Neural cell (in vitro differentiated cells): Measurements from ENCODE around the gene GNA15. TPM values are rescaled to one million over a fixed set of nuclear protein-coding genes. Genes with fewer than 3 reads are reported as not detected.

Experiments used
- H2AFZ ChIP-seq: fragments of 200-600, 300-800 bp; sonication (generic), shearing (Covaris generic); 2 replicates; pipeline ENCODE4 v1.6.0; 2014; ENCODE audit warnings: low read depth, mild to moderate bottlenecking, antibody characterized with exemption, low read length, moderate library complexity
- H3F3A ChIP-seq: fragments of 200-600 bp; shearing (Covaris generic); 2 replicates; pipeline ENCODE4 v1.6.1; 2016; ENCODE audit warnings: mild to moderate bottlenecking, moderate library complexity, mixed read lengths, antibody characterized with exemption, low read length; ENCODE audit not compliant: insufficient read depth, poor library complexity, severe bottlenecking
- H3K27ac ChIP-seq: fragments of 200-600, 300-800 bp; sonication (generic), shearing (Covaris generic); 2 replicates; pipeline ENCODE4 v1.5.1; 2014; ENCODE audit warnings: mild to moderate bottlenecking, low read length, moderate library complexity
- H3K27me3 ChIP-seq: fragments of 300-800, 200-600 bp; sonication (generic), shearing (Covaris generic); 2 replicates; pipeline ENCODE4 v1.6.0; 2014; ENCODE audit warnings: mild to moderate bottlenecking, low read depth, low read length, moderate library complexity; ENCODE audit not compliant: insufficient read depth
- H3K36me3 ChIP-seq: fragments of 300-800, 200-600 bp; sonication (generic), shearing (Covaris generic); 2 replicates; pipeline ENCODE4 v1.5.1; 2014; ENCODE audit warnings: mild to moderate bottlenecking, antibody characterized with exemption, low read length, moderate library complexity; ENCODE audit not compliant: insufficient read depth
- H3K4me2 ChIP-seq: fragments of 300-800, 200-600 bp; sonication (generic), shearing (Covaris generic); 2 replicates; pipeline ENCODE4 v1.6.0; 2014; ENCODE audit warnings: mild to moderate bottlenecking, low read length
- H3K4me3 ChIP-seq: fragments of 300-800, 200-600 bp; sonication (generic), shearing (Covaris generic); 2 replicates; pipeline ENCODE4 v1.5.1; 2014; ENCODE audit warnings: mild to moderate bottlenecking, low read length, moderate library complexity
- H3K79me2 ChIP-seq: fragments of 200-600 bp; shearing (Covaris generic); replicated peaks from 2 replicates; pipeline ENCODE4 v1.6.0; 2014; ENCODE audit warnings: mild to moderate bottlenecking, low read length, moderate library complexity; ENCODE audit not compliant: insufficient read depth
- H3K9ac ChIP-seq: fragments of 300-800, 200-600 bp; sonication (generic), shearing (Covaris generic); 2 replicates; pipeline ENCODE4 v1.6.1; 2016; ENCODE audit warnings: mild to moderate bottlenecking, low read length, mixed read lengths
- H3K9me2 ChIP-seq: fragments of 200-600 bp; shearing (Covaris generic); 2 replicates; pipeline ENCODE4 v1.6.1; 2016; ENCODE audit warnings: mild to moderate bottlenecking, low read length, mixed read lengths; ENCODE audit not compliant: insufficient read depth
- H3K9me3 ChIP-seq: fragments of 200-600, 300-800 bp; sonication (generic), shearing (Covaris generic); 2 replicates; pipeline ENCODE4 v1.6.1; 2016; ENCODE audit warnings: mild to moderate bottlenecking, mixed run types, low read length, moderate library complexity, mixed read lengths
- H4K20me1 ChIP-seq: fragments of 200-600 bp; shearing (Covaris generic); 2 replicates; pipeline ENCODE4 v1.6.1; 2016; ENCODE audit warnings: mild to moderate bottlenecking, mixed run types; ENCODE audit not compliant: insufficient read depth
- EP300 ChIP-seq: fragments of 450-650 bp; conservative IDR thresholded peaks from 2 replicates; pipeline ENCODE4 v1.6.1; 2014; ENCODE audit warnings: antibody characterized with exemption, mild to moderate bottlenecking, moderate library complexity; ENCODE audit not compliant: poor library complexity, severe bottlenecking
- EZH2 ChIP-seq: fragments of 200-600, 300-800 bp; shearing (Covaris generic), sonication (generic); IDR thresholded peaks from 2 replicates; pipeline ENCODE4 v1.6.1; 2014; ENCODE audit warnings: antibody characterized with exemption, low read length, borderline replicate concordance, mild to moderate bottlenecking; ENCODE audit not compliant: insufficient read depth, poor library complexity, severe bottlenecking
- MXI1 ChIP-seq: fragments of 450-650 bp; conservative IDR thresholded peaks from 2 replicates; pipeline ENCODE4 v1.6.1; 2014; ENCODE audit warnings: antibody characterized with exemption, mild to moderate bottlenecking; ENCODE audit not compliant: poor library complexity, severe bottlenecking
- POLR2AphosphoS5 ChIP-seq: IDR thresholded peaks from 2 replicates; pipeline ENCODE4 v1.6.1; 2012
- RAD21 ChIP-seq: fragments of 450-650 bp; conservative IDR thresholded peaks from 2 replicates; pipeline ENCODE4 v1.6.1; 2014; ENCODE audit warnings: antibody characterized with exemption, mild to moderate bottlenecking, moderate library complexity
- SMC3 ChIP-seq: fragments of 450-650 bp; conservative IDR thresholded peaks from 2 replicates; pipeline ENCODE4 v1.6.1; 2014; ENCODE audit warnings: antibody characterized with exemption, mild to moderate bottlenecking, moderate library complexity; ENCODE audit not compliant: poor library complexity
- TAF1 ChIP-seq: IDR thresholded peaks from 2 replicates; pipeline ENCODE4 v1.6.1; 2012; ENCODE audit warnings: low read depth
- polyA plus RNA-seq: library from polyadenylated mRNA; depleted of rRNA; stranded (reverse); fragments of >200 nt; gene quantifications from 2 replicates; pipeline ENCODE4 v1.2.3, GENCODE V29; 2014
- TF ChIP-seq, protein P1 (sequence below): fragments of 450-650 bp; IDR thresholded peaks from 2 replicates; pipeline ENCODE4 v1.5.1; 2014; ENCODE audit warnings: antibody characterized with exemption, mild to moderate bottlenecking, moderate library complexity; ENCODE audit not compliant: poor library complexity, severe bottlenecking
- TF ChIP-seq, protein P2 (sequence below): IDR thresholded peaks from 2 replicates; pipeline ENCODE4 v1.6.1; 2012; ENCODE audit warnings: borderline replicate concordance

GNA15 gene
- polyA plus RNA-seq, 1 donor from 2014 or later: not detected

- Histone ChIP-seq H3K4me2 (no peak overlapping the region), H3K9me2 (no peaks in the 10 kb centered on the region), H4K20me1 (no peaks in the 10 kb centered on the region), H3K36me3 (no peaks in the 10 kb centered on the region), H3K79me2 (no peaks in the 10 kb centered on the region), H3K27ac (no peak overlapping the region), H3K9ac (no peak overlapping the region), H3F3A (no peaks in the 10 kb centered on the region), H3K27me3 (no peaks in the 10 kb centered on the region), H2AFZ (no peak overlapping the region), H3K4me3 (no peak overlapping the region), H3K9me3 (no peaks in the 10 kb centered on the region)
- TF ChIP-seq EP300 (no peak), SMC3 (no peak), RAD21 (no peak), TAF1 (no peak), POLR2AphosphoS5 (no peak), EZH2 (no peak), MXI1 (no peak)
- TF ChIP-seq, protein P1, sequence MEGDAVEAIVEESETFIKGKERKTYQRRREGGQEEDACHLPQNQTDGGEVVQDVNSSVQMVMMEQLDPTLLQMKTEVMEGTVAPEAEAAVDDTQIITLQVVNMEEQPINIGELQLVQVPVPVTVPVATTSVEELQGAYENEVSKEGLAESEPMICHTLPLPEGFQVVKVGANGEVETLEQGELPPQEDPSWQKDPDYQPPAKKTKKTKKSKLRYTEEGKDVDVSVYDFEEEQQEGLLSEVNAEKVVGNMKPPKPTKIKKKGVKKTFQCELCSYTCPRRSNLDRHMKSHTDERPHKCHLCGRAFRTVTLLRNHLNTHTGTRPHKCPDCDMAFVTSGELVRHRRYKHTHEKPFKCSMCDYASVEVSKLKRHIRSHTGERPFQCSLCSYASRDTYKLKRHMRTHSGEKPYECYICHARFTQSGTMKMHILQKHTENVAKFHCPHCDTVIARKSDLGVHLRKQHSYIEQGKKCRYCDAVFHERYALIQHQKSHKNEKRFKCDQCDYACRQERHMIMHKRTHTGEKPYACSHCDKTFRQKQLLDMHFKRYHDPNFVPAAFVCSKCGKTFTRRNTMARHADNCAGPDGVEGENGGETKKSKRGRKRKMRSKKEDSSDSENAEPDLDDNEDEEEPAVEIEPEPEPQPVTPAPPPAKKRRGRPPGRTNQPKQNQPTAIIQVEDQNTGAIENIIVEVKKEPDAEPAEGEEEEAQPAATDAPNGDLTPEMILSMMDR: no peak
- TF ChIP-seq, protein P2, sequence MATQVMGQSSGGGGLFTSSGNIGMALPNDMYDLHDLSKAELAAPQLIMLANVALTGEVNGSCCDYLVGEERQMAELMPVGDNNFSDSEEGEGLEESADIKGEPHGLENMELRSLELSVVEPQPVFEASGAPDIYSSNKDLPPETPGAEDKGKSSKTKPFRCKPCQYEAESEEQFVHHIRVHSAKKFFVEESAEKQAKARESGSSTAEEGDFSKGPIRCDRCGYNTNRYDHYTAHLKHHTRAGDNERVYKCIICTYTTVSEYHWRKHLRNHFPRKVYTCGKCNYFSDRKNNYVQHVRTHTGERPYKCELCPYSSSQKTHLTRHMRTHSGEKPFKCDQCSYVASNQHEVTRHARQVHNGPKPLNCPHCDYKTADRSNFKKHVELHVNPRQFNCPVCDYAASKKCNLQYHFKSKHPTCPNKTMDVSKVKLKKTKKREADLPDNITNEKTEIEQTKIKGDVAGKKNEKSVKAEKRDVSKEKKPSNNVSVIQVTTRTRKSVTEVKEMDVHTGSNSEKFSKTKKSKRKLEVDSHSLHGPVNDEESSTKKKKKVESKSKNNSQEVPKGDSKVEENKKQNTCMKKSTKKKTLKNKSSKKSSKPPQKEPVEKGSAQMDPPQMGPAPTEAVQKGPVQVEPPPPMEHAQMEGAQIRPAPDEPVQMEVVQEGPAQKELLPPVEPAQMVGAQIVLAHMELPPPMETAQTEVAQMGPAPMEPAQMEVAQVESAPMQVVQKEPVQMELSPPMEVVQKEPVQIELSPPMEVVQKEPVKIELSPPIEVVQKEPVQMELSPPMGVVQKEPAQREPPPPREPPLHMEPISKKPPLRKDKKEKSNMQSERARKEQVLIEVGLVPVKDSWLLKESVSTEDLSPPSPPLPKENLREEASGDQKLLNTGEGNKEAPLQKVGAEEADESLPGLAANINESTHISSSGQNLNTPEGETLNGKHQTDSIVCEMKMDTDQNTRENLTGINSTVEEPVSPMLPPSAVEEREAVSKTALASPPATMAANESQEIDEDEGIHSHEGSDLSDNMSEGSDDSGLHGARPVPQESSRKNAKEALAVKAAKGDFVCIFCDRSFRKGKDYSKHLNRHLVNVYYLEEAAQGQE: no peak
Observed at GRCh38 chr19:3116621-3117020, 19.2 kb upstream of the GNA15 start.

- H3K4me2 ChIP-seq: no peak overlapping the region
- no peak overlapping the region for H3K9ac ChIP-seq
- no peaks in the 10 kb centered on the region for H3F3A ChIP-seq
- H3K4me3 ChIP-seq: no peak overlapping the region
- no peaks in the 10 kb centered on the region for H3K27me3 ChIP-seq
- H3K9me2 ChIP-seq: no peaks in the 10 kb centered on the region
- H3K79me2 ChIP-seq: no peaks in the 10 kb centered on the region
- TF ChIP-seq TAF1 (no peak), MXI1 (no peak), RAD21 (no peak), POLR2AphosphoS5 (no peak)
- TF ChIP-seq, protein P1: no peak
- no peaks in the 10 kb centered on the region for H4K20me1 ChIP-seq
- H3K27ac ChIP-seq: no peak overlapping the region
- H2AFZ ChIP-seq: no peak overlapping the region
- no peaks in the 10 kb centered on the region for H3K9me3 ChIP-seq
- no peaks in the 10 kb centered on the region for H3K36me3 ChIP-seq
Observed at GRCh38 chr19:3117716-3118115, 18.1 kb upstream of the GNA15 start.
